AG04450 (cell line): Measurements from ENCODE around the gene MAP1A. TPM values are rescaled to one million over a fixed set of nuclear protein-coding genes. Genes with fewer than 3 reads are reported as not detected.
"Not testable (repeated sequence)": the region's sequence is repeated elsewhere in the genome, so short reads cannot be mapped to it uniquely, and the experiment has no call there.

ENCODE experiments used
- CTCF ChIA-PET: fragments of 300-600, 350-600 bp; formaldehyde crosslinking; extraction: SDS; loops from one replicate; lab custom pipeline; 2022; ENCODE audit warnings: antibody characterized with exemption, inconsistent platforms; lab: Charles Lee
- POLR2A ChIA-PET: fragments of 350-600 bp; formaldehyde crosslinking; extraction: SDS; loops from one replicate; lab custom pipeline; 2021; ENCODE audit warnings: antibody characterized with exemption, inconsistent platforms; lab: Yijun Ruan, JAX
- DNase-seq: peaks from one replicate; pipeline ENCODE4 v3.0.0-alpha.2; 2011; ENCODE audit warnings: low read depth, low spot score
- H3K27ac ChIP-seq: one replicate; pipeline ENCODE4 v1.5.1; 2012; ENCODE audit warnings: low read depth, low read length, control low read depth
- H3K27me3 ChIP-seq: one replicate; pipeline ENCODE4 v1.6.0; 2012; ENCODE audit warnings: low read length; ENCODE audit not compliant: control insufficient read depth, insufficient read depth
- H3K4me3 ChIP-seq: 2 replicates; pipeline ENCODE4 v1.5.1; 2011; ENCODE audit warnings: mild to moderate bottlenecking, low read depth, low read length, control low read depth
- H3K9me3 ChIP-seq: 2 replicates; pipeline ENCODE4 v1.5.1; 2012; ENCODE audit warnings: low read length; ENCODE audit not compliant: control insufficient read depth, insufficient read depth
- CTCF ChIP-seq: IDR thresholded peaks from 2 replicates; pipeline ENCODE4 v1.5.1; 2011; ENCODE audit warnings: low read depth, low read length, control low read depth, inconsistent platforms
- polyA plus RNA-seq: library from polyadenylated mRNA; depleted of rRNA; stranded (reverse); fragments of >200 nt; gene quantifications from 2 replicates; pipeline ENCODE4 v1.2.3, GENCODE V29; 2011

Gene MAP1A
- polyA plus RNA-seq, 1 experiment = 48.5 TPM

GRCh38 chr15:43531018-43531670, 13.7 kb downstream of the MAP1A start:
- ChIA-PET POLR2A (interaction anchor here (0.6 to 1.7 kb wide), 4 partner anchors 9 to 414 kb away, joined by 3 to 8 read pairs (median 4); partner anchors contain the start of gene MAP1A), CTCF (no interaction called here)
- DNase-seq = no peak
- H3K4me3 ChIP-seq = no peak overlapping the region
- H3K9me3 ChIP-seq = no peaks in the 10 kb centered on the region
- no peaks in the 10 kb centered on the region for H3K27me3 ChIP-seq
- no peak overlapping the region for H3K27ac ChIP-seq
- no peak for TF ChIP-seq CTCF

- not testable (repeated sequence) for H3K27me3 ChIP-seq
- CTCF ChIA-PET = interaction anchor here (0.9 kb wide), 1 partner anchor 18 kb away, joined by 3 read pairs; no protein-coding TSS in a partner anchor
Observed at GRCh38 chr15:43532826-43533225, 15.4 kb downstream of the MAP1A start.

GRCh38 chr15:43534897-43535296, 17.5 kb downstream of the MAP1A start:
- Histone ChIP-seq H3K27ac (no peak overlapping the region), H3K9me3 (no peaks in the 10 kb centered on the region), H3K27me3 (no peaks in the 10 kb centered on the region), H3K4me3 (no peak overlapping the region)
- DNase-seq = no peak
- ChIA-PET POLR2A (no interaction called here), CTCF (no interaction called here)
- TF ChIP-seq CTCF = no peak

More at GRCh38 chr15:43532826-43533225, 15.4 kb downstream of the MAP1A start:
- POLR2A ChIA-PET = interaction anchor here (0.6 kb wide), 1 partner anchor 9 kb away, joined by 10 read pairs; no protein-coding TSS in a partner anchor
- not testable (repeated sequence) for H3K27ac ChIP-seq, H3K9me3 ChIP-seq, H3K4me3 ChIP-seq, DNase-seq

- ChIA-PET CTCF (no interaction called here), POLR2A (no interaction called here)
- TF ChIP-seq CTCF = no peak
- Histone ChIP-seq H3K9me3 (no peaks in the 10 kb centered on the region), H3K4me3 (no peak overlapping the region), H3K27ac (no peak overlapping the region), H3K27me3 (no peaks in the 10 kb centered on the region)
- no peak for DNase-seq
Observed at GRCh38 chr15:43538091-43538490, 20.7 kb downstream of the MAP1A start.

DNA sequence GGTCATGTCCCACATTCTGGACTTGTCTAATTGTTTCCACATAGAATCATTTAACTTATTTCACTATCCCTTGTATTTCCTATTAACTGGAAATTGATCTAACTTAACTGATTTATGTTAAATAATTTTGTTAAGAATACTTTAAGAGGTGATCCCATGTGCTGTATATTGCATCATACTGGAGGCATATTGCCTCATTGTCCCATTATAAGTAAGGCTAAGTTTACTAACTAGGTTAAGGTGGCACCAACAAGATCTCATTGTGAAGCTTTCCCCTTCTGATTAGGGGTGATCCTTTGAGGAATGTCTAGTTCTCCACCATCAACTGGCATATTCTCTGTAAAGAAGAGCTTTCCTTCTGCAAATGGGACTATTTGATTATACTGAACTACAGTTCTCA, 24.4 kb downstream of the MAP1A start:
- Histone ChIP-seq H3K27ac (no peak overlapping the region), H3K27me3 (no peaks in the 10 kb centered on the region), H3K4me3 (no peak overlapping the region), H3K9me3 (no peaks in the 10 kb centered on the region)
- ChIA-PET CTCF (interaction anchor here (0.8 to 1.3 kb wide), 2 partner anchors 28 to 58 kb away, joined by 4 to 5 read pairs; no protein-coding TSS in a partner anchor), POLR2A (interaction anchor here (0.6 kb wide), 1 partner anchor 9 kb away, joined by 10 read pairs; no protein-coding TSS in a partner anchor)
- no peak for TF ChIP-seq CTCF
- DNase-seq = no peak
